Globus pallidus (tissue), 1 donor: ENCODE data around the gene NIPAL4.
"Not testable (repeated sequence)": the region's sequence is repeated elsewhere in the genome, so short reads cannot be mapped to it uniquely, and the experiment has no call there.

Experiments
- DNase-seq: peaks from one replicate; pipeline ENCODE4 v3.0.0-alpha.2; 2015; ENCODE audit warnings: low spot score

The NIPAL4 gene

GRCh38 chr5:157463081-157463480 is 3.1 kb downstream of the NIPAL4 start:
- DNase-seq: no peak

- no peak for DNase-seq
Observed at GRCh38 chr5:157463621-157464518, 3.9 kb downstream of the NIPAL4 start.

GRCh38 chr5:157464519-157465171 is 4.6 kb downstream of the NIPAL4 start:
- DNase-seq: no peak

GRCh38 chr5:157468293-157468965 is 8.4 kb downstream of the NIPAL4 start:
- DNase-seq: no peak

- DNase-seq: no peak
Observed at GRCh38 chr5:157469073-157469472, 9.1 kb downstream of the NIPAL4 start.

- DNase-seq: no peak
Observed at GRCh38 chr5:157469687-157470086, 9.7 kb downstream of the NIPAL4 start.

GRCh38 chr5:157470631-157471030 is 10.6 kb downstream of the NIPAL4 start:
- DNase-seq: no peak

GRCh38 chr5:157471709-157472108 is 11.7 kb downstream of the NIPAL4 start:
- DNase-seq: no peak

GRCh38 chr5:157473383-157474320 is 13.6 kb downstream of the NIPAL4 start:
- no peak for DNase-seq

GRCh38 chr5:157475432-157475831 is 15.4 kb downstream of the NIPAL4 start:
- DNase-seq: no peak

GRCh38 chr5:157476702-157477408 is 16.8 kb downstream of the NIPAL4 start:
- peak; percentile 83 for DNase-seq

- DNase-seq: no peak
Observed at GRCh38 chr5:157477814-157478494, 17.9 kb downstream of the NIPAL4 start.

- DNase-seq: no peak
Observed at GRCh38 chr5:157478726-157479125, 18.7 kb downstream of the NIPAL4 start.

- no peak for DNase-seq
Observed at GRCh38 chr5:157479166-157479565, 19.2 kb downstream of the NIPAL4 start.

GRCh38 chr5:157479612-157480510 is 19.8 kb downstream of the NIPAL4 start:
- DNase-seq: no peak

- no peak for DNase-seq
Observed at GRCh38 chr5:157481265-157481664, 21.3 kb downstream of the NIPAL4 start.

GRCh38 chr5:157481666-157482065 is 21.7 kb downstream of the NIPAL4 start:
- no peak for DNase-seq

GRCh38 chr5:157482702-157483101 is 22.7 kb downstream of the NIPAL4 start:
- DNase-seq: not testable (repeated sequence)

- no peak for DNase-seq
Observed at GRCh38 chr5:157484768-157485167, 24.8 kb downstream of the NIPAL4 start.
